HS-27A (cell line): ENCODE data around the gene LRP5.

Experiments
- DNase-seq: peaks from one replicate; pipeline ENCODE4 v3.0.0-alpha.2; 2012; ENCODE audit warnings: low read depth, missing footprints

The LRP5 gene

GRCh38 chr11:68347345-68347744 is 35.0 kb downstream of the LRP5 start:
- DNase-seq: no peak

GRCh38 chr11:68347841-68348240 is 35.5 kb downstream of the LRP5 start:
- DNase-seq: no peak

GRCh38 chr11:68349461-68350249 is 37.3 kb downstream of the LRP5 start:
- DNase-seq: no peak

- no peak for DNase-seq
Measured at GRCh38 chr11:68350759-68351449, 38.5 kb downstream of the LRP5 start.

- DNase-seq: no peak
Measured at GRCh38 chr11:68351450-68352275, 39.3 kb downstream of the LRP5 start.

GRCh38 chr11:68352591-68352990 is 40.2 kb downstream of the LRP5 start:
- DNase-seq: no peak

GRCh38 chr11:68353118-68353517 is 40.7 kb downstream of the LRP5 start:
- DNase-seq: no peak

- DNase-seq: no peak
Measured at GRCh38 chr11:68353669-68354068, 41.3 kb downstream of the LRP5 start.

- DNase-seq: peak; percentile 93
Measured at GRCh38 chr11:68354148-68354872, 41.9 kb downstream of the LRP5 start.

GRCh38 chr11:68355471-68355870 is 43.1 kb downstream of the LRP5 start:
- no peak for DNase-seq

GRCh38 chr11:68357568-68357967 is 45.2 kb downstream of the LRP5 start:
- no peak for DNase-seq

GRCh38 chr11:68358416-68358815 is 46.0 kb downstream of the LRP5 start:
- DNase-seq: no peak

- no peak for DNase-seq
Measured at GRCh38 chr11:68361702-68362101, 49.3 kb downstream of the LRP5 start.

GRCh38 chr11:68362801-68363379 is 50.5 kb downstream of the LRP5 start:
- no peak for DNase-seq

GRCh38 chr11:68363776-68364175 is 51.4 kb downstream of the LRP5 start:
- no peak for DNase-seq

- DNase-seq: no peak
Measured at GRCh38 chr11:68364581-68364980, 52.2 kb downstream of the LRP5 start.

- no peak for DNase-seq
Measured at GRCh38 chr11:68365943-68366435, 53.6 kb downstream of the LRP5 start.

- no peak for DNase-seq
Measured at GRCh38 chr11:68367252-68367651, 54.9 kb downstream of the LRP5 start.

- no peak for DNase-seq
Measured at GRCh38 chr11:68369756-68370155, 57.4 kb downstream of the LRP5 start.

GRCh38 chr11:68370211-68371111 is 58.1 kb downstream of the LRP5 start:
- no peak for DNase-seq
